HG02763 (cell line): ENCODE data around the gene TNIK.
"Not testable (repeated sequence)": the region's sequence is repeated elsewhere in the genome, so short reads cannot be mapped to it uniquely, and the experiment has no call there.

ENCODE experiments used
- ATAC-seq: cut with Tn5 transposase; IDR thresholded peaks from one replicate; pipeline ENCODE4 v1.9.1; 2021; ENCODE audit warnings: mild to moderate bottlenecking, moderate library complexity; ENCODE audit not compliant: unreplicated experiment

TNIK gene

GRCh38 chr3:171266034-171266739 lies 194.0 kb downstream of the TNIK start:
- no peak for ATAC-seq

- no peak for ATAC-seq
These were observed 195.4 kb downstream of the TNIK start for GRCh38 chr3:171264758-171265157.

- no peak for ATAC-seq
These were observed 197.8 kb downstream of the TNIK start for GRCh38 chr3:171262431-171262830.

GRCh38 chr3:171261487-171261886 lies 198.7 kb downstream of the TNIK start:
- no peak for ATAC-seq

- ATAC-seq, result no peak
These were observed 199.3 kb downstream of the TNIK start for GRCh38 chr3:171260899-171261298.

- ATAC-seq, result no peak
These were observed 199.7 kb downstream of the TNIK start for GRCh38 chr3:171260466-171260865.

- ATAC-seq, result no peak
These were observed 201.9 kb downstream of the TNIK start for GRCh38 chr3:171258316-171258715.

- ATAC-seq, result peak; percentile 49
These were observed 202.7 kb downstream of the TNIK start for GRCh38 chr3:171257251-171258203.

- ATAC-seq, result no peak
These were observed 203.6 kb downstream of the TNIK start for GRCh38 chr3:171256445-171257250.

- peak; percentile 55 for ATAC-seq
These were observed 204.9 kb downstream of the TNIK start for GRCh38 chr3:171255236-171255806.

- ATAC-seq, result no peak
These were observed 205.9 kb downstream of the TNIK start for GRCh38 chr3:171254315-171254714.

- ATAC-seq, result no peak
These were observed 208.4 kb downstream of the TNIK start for GRCh38 chr3:171251835-171252234.

- no peak for ATAC-seq
These were observed 209.8 kb downstream of the TNIK start for GRCh38 chr3:171250444-171250843.

GRCh38 chr3:171249245-171249644 lies 211.0 kb downstream of the TNIK start:
- ATAC-seq, result peak; percentile 16

GRCh38 chr3:171248426-171249111 lies 211.6 kb downstream of the TNIK start:
- peak; percentile 74 for ATAC-seq

GRCh38 chr3:171245796-171246765 lies 214.1 kb downstream of the TNIK start:
- no peak for ATAC-seq

- ATAC-seq, result no peak
These were observed 217.3 kb downstream of the TNIK start for GRCh38 chr3:171242951-171243350.

GRCh38 chr3:171242170-171242569 lies 218.0 kb downstream of the TNIK start:
- ATAC-seq, result no peak

- ATAC-seq, result not testable (repeated sequence)
These were observed 218.6 kb downstream of the TNIK start for GRCh38 chr3:171241655-171242054.
